Muscle of leg (tissue), 11 donors: ENCODE results near the gene KIF19. TPM values are rescaled to one million over a fixed set of nuclear protein-coding genes. Genes with fewer than 3 reads are reported as not detected.

Source experiments
- DNase-seq: peaks from one replicate; pipeline ENCODE4 v3.0.0; 2013
- H3K27ac ChIP-seq: one replicate; pipeline ENCODE4 v1.5.1; 2013; ENCODE audit warnings: mild to moderate bottlenecking, low read length, control low read depth
- H3K27me3 ChIP-seq: one replicate; pipeline ENCODE4 v1.6.1; 2013; ENCODE audit warnings: low read length; ENCODE audit not compliant: control insufficient read depth, insufficient read depth
- H3K36me3 ChIP-seq: one replicate; pipeline ENCODE4 v1.6.1; 2013; ENCODE audit warnings: low read length; ENCODE audit not compliant: control insufficient read depth, insufficient read depth
- H3K4me1 ChIP-seq: one replicate; pipeline ENCODE4 v1.6.1; 2013; ENCODE audit warnings: low read length; ENCODE audit not compliant: control insufficient read depth, insufficient read depth
- H3K4me3 ChIP-seq: one replicate; pipeline ENCODE4 v1.5.1; 2013; ENCODE audit warnings: low read length, control low read depth
- H3K9me3 ChIP-seq: replicated peaks from 2 replicates; pipeline ENCODE4 v1.6.1; 2013; ENCODE audit warnings: low read depth, low read length; ENCODE audit not compliant: control insufficient read depth
- WGBS: methylation state at CpG from one replicate; pipeline ENCODE4 v1.1.5; 2013; ENCODE audit warnings: missing lambda C conversion rate; ENCODE audit not compliant: insufficient coverage; 5-methylcytosine and 5-hydroxymethylcytosine counted together
- polyA plus RNA-seq, 8 donors: library from polyadenylated mRNA; unstranded; fragments of 120-200 nt; gene quantifications; one replicate each; pipeline versions ENCODE4 v1.2.1 to v1.2.3, GENCODE V29; 2013; ENCODE audit warnings: inconsistent platforms in 1 of 8, low replicate concordance in 1 of 8; ENCODE audit not compliant: insufficient read length in 8 of 8, insufficient read depth in 1 of 8
- total RNA-seq: library from RNA; stranded (reverse); fragments of 120-200 nt; gene quantifications from one replicate; pipeline ENCODE4 v1.2.4, GENCODE V29; 2013

The KIF19 gene
- total and polyA plus RNA-seq, 9 donors = 0.74 to 2.5 (median 1.6) TPM

DNA sequence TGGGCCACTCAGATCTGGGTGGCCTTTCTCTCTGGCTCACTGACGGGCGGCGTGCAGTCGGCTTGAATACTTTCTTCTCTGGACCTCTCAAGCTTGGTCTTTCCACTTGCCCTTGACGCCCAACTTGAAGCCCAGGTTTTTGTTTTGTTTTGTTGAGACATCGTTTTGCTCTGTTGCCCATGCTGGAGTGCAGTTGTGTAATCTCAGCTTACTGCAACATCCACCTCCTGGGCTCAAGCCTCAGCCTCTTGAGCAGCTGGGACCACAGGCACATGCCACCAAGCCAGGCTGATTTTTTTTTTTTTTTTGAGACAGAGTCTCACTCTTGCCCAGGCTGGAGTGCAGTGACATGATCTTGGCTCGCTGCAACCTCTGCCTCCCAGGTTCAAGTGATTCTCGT, 22.7 kb upstream of the KIF19 start:
- WGBS = 83% methylated on average over 5 of the region's 8 CpGs
- Histone ChIP-seq H3K27me3 (no peaks in the 10 kb centered on the region), H3K27ac (no peak overlapping the region), H3K4me3 (no peak overlapping the region), H3K9me3 (peaks cover 2% of the 10 kb centered on the region), H3K36me3 (no peaks in the 10 kb centered on the region), H3K4me1 (peaks cover 5% of the 10 kb centered on the region)
- DNase-seq = no peak

DNA sequence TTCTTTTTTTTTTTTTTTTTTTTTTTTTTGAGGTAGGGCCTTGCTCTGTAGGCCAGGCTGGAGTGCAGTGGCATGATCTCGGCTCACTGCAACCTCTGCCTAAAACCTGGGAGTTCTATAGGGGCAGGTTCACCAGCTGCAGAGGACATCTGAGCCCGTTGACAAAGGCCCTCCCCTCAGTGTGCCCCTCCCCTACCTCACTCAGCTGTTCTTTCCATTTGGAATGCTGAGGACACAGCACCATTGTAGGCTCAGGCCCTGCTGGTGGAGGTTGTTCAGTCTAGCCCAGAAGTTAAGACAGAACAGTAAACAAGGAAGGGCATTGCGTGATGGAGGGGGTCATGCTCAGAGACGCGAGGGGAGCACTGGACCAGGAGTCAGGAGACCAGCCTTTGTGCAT, 21.8 kb upstream of the KIF19 start:
- 67% methylated on average over 5 of the region's 5 CpGs for WGBS
- H3K4me1 ChIP-seq = peaks cover 5% of the 10 kb centered on the region
- H3K36me3 ChIP-seq = no peaks in the 10 kb centered on the region
- no peak for DNase-seq
- H3K27me3 ChIP-seq = no peaks in the 10 kb centered on the region
- H3K4me3 ChIP-seq = no peak overlapping the region
- no peak overlapping the region for H3K27ac ChIP-seq
- H3K9me3 ChIP-seq = peaks cover 2% of the 10 kb centered on the region

DNA sequence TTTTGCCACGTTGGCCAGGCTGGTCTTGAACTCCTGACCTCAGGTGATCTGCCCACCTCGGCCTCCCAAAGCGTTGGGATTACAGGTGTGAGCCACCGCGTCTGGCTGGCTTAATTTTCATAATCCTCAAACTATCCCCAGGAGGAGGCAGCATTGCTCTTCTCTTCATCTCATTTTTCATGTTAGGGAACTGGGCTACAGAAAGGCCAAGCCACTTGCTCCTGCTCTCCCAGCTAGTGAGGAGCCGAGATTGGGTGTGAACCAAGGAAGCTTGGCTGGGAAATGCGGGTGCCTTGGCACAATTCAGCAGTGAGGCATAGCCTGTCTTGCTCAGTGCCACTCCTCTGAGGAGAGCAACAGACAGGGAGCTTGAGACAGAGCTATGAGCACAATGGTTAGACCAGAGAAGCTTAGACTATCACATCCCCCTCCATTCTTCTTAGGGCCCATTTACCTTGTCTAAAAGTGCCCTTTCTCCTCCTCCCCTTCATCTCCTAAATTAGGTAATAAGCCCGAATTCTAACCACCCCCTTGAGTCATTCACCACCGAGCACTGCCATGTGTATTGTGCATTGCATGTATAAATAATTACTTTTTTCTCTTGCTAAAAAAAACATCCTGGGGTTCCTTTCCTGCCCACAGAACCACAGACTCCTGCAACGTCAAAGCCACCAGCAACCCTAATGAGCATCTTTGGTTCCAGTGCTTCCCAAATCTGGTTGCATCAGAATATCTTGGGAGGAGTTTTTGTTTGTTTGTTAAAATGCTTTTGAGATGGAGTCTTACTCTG, 20.0 kb upstream of the KIF19 start:
- H3K27ac ChIP-seq = no peak overlapping the region
- H3K9me3 ChIP-seq = peaks cover 2% of the 10 kb centered on the region
- no peaks in the 10 kb centered on the region for H3K27me3 ChIP-seq
- H3K36me3 ChIP-seq = no peaks in the 10 kb centered on the region
- no peak overlapping the region for H3K4me3 ChIP-seq
- WGBS = 71% methylated on average over 1 of the region's 10 CpGs
- no peak for DNase-seq
- H3K4me1 ChIP-seq = peaks cover 5% of the 10 kb centered on the region

DNA sequence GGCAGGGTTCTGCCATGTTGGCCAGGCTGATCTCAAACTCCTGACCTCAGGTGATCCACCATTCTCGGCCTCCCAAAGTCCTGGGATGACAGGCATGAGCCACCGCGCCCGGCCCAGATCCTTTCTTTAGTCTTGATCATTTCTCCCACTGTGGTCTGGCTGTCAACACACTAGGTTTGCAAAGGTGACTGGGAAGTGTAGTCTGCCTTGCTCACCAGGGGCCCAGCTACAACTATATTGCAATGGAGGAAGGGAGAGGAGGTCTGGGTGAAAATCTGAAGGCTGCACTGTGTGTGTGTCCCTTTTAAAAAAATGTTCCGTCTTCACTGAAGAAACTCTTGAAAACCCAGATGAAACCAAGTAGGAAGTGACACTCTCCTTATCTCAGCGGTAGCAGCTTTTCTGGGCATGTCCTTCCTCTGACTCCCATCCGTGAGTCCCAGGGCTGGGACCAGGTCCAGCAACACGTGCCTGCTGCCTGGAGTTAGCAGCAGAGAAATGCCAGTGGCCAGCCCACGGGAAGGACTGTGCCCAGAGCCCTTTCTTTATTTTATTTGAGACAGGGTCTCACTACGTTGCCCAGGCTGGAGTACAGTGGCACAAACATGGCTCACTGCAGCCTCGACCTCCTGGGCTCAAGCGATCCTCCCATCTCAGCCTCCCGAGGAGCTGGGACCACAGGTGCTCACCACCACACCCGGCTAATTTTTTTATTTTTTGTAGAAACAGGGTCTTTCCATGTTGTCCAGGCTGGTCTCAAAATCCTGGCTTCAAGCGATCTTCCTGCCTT, 17.8 kb upstream of the KIF19 start:
- Histone ChIP-seq H3K4me3 (no peak overlapping the region), H3K27ac (no peak overlapping the region), H3K9me3 (peaks cover 10% of the 10 kb centered on the region), H3K36me3 (no peaks in the 10 kb centered on the region), H3K4me1 (peaks cover 5% of the 10 kb centered on the region), H3K27me3 (no peaks in the 10 kb centered on the region)
- WGBS = 63% methylated on average over 10 of the region's 15 CpGs
- no peak for DNase-seq

DNA sequence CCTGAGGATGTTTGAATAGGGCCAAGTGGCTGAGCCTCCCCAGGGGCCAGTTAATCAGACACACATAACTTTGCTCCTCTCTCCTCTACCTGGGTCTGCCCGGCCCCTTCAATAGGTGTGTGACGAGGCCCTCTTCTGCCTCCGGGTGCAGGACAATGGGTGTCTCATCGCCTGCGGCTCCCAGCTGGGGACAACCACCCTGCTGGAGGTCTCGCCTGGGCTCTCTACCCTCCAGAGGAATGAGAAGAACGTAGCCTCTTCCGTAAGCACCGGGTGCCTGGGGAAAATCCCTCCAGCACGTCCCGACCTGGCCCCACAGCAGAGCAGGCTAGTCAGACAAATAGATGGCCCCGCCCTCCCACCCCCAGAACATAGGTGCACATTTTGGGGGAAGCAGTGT, 16.1 kb upstream of the KIF19 start:
- 73% methylated on average over 7 of the region's 12 CpGs for WGBS
- no peaks in the 10 kb centered on the region for H3K4me1 ChIP-seq
- DNase-seq = no peak
- no peaks in the 10 kb centered on the region for H3K36me3 ChIP-seq
- H3K4me3 ChIP-seq = no peak overlapping the region
- peaks cover 7% of the 10 kb centered on the region for H3K9me3 ChIP-seq
- no peak overlapping the region for H3K27ac ChIP-seq
- no peaks in the 10 kb centered on the region for H3K27me3 ChIP-seq

DNA sequence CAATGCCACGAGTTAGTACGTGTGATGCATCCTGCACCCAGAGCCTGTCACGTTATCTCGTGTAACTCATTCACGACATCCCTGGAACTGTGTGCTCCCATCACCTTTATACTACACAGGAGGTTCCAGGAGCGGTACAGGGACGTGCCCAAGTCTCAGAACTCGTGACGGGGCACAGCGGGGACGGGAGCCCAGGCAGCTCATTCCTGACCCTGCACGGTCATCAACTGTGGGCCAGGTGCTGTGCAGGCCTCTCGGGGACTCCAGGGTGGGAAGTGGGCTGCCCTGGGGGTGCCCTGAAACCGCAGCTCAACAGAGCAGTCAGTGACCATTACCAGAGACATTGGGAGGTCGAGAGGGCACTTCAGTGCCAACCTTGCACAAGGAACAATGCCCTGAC, 11.1 kb upstream of the KIF19 start:
- H3K27ac ChIP-seq = no peak overlapping the region
- H3K4me1 ChIP-seq = no peaks in the 10 kb centered on the region
- no peak for DNase-seq
- 83% methylated on average over 14 of the region's 15 CpGs for WGBS
- no peak overlapping the region for H3K4me3 ChIP-seq
- peaks cover 3% of the 10 kb centered on the region for H3K27me3 ChIP-seq
- H3K9me3 ChIP-seq = peaks cover 7% of the 10 kb centered on the region
- no peaks in the 10 kb centered on the region for H3K36me3 ChIP-seq

DNA sequence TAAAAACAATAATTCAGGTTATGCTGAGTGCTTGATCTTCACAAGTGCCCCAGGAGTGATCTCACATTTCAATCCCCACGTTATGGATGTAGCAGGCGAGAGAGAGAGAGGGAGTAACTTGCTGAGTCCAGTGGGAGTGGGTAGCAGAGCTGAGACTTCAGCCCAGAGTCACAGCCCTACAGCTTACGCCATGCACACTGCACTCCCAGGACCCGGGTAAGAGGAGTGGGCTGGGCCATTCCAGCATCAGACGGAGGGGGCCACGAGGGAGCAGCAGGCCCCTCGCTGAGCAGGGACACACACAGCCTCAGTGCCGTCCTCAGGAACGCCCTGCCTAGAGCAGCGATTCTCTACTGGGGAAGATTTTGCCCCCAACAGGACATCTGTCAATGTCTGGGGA, 9.8 kb upstream of the KIF19 start:
- Histone ChIP-seq H3K27ac (no peak overlapping the region), H3K36me3 (no peaks in the 10 kb centered on the region), H3K9me3 (peaks cover 7% of the 10 kb centered on the region), H3K4me3 (no peak overlapping the region), H3K4me1 (no peaks in the 10 kb centered on the region), H3K27me3 (peaks cover 4% of the 10 kb centered on the region)
- WGBS = 8% methylated on average over 6 of the region's 10 CpGs
- no peak for DNase-seq

DNA sequence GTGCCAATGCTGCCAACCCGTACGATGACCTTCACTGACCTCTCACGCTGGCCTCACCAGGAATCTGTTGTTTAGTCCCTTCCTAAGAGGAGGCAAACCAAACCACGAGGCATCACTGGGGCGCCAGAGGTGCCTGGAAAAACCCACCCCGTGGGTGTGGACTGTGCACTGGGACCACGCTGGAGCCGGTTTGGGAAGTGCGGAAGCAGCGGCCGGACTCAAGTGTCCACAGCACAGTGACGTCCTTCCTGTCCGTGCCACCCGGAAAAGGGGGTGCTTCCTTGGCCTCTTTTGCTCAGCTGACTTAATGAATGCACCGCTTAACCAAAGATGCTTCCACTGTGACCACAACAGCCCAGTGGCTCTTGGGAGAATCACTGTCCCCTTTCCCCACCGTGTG, 9.0 kb upstream of the KIF19 start:
- H3K27ac ChIP-seq = no peak overlapping the region
- 79% methylated on average over 16 of the region's 16 CpGs for WGBS
- no peaks in the 10 kb centered on the region for H3K4me1 ChIP-seq
- H3K36me3 ChIP-seq = no peaks in the 10 kb centered on the region
- no peak for DNase-seq
- peaks cover 9% of the 10 kb centered on the region for H3K27me3 ChIP-seq
- H3K4me3 ChIP-seq = no peak overlapping the region
- H3K9me3 ChIP-seq = peaks cover 6% of the 10 kb centered on the region

DNA sequence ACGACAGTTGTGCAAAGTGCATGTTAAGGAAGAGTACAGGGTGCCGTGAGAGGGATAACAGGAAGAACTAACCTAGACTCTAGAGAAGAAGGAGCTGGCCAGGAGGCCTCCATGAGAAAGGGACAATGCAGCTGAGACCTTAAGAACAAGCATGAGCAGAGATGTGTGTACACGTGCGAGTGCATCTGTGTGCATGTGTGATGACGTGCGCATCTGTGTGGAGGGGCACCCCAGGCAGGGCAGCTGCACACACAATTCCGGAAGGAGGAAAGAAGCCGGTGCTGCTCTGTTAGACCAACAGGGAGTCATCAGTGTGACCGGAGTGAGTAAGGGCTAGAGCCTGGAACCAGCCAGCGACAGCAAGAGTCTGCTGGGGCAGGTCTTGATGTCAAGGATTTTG, 7.6 kb upstream of the KIF19 start:
- Histone ChIP-seq H3K9me3 (no peaks in the 10 kb centered on the region), H3K4me3 (no peak overlapping the region), H3K36me3 (no peaks in the 10 kb centered on the region), H3K27ac (no peak overlapping the region), H3K27me3 (peaks cover 11% of the 10 kb centered on the region), H3K4me1 (no peaks in the 10 kb centered on the region)
- WGBS = 84% methylated on average over 10 of the region's 10 CpGs
- DNase-seq = no peak

DNA sequence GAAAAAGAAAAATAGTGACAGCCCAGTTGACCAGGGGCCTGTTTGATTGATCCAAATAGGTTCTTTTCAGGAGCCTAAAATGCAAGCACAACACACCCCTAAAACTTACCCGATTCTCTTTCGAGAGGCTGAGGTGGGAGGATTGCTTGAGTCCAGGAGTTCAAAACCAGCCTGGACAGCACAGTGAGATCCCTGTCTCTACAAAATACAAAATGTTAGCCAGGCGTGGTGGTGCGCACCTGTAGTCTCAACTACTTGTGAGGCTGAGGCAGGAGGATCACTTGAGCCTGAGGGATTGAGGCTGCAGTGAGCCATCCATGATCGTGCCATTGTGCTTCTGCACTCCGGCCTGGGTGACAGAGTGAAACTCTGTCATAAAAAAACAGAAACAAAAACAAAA, 1.5 kb upstream of the KIF19 start:
- H3K36me3 ChIP-seq = no peaks in the 10 kb centered on the region
- peaks cover 21% of the 10 kb centered on the region for H3K4me1 ChIP-seq
- H3K4me3 ChIP-seq = no peak overlapping the region
- DNase-seq = no peak
- peaks cover 23% of the 10 kb centered on the region for H3K27me3 ChIP-seq
- no peak overlapping the region for H3K27ac ChIP-seq
- H3K9me3 ChIP-seq = no peaks in the 10 kb centered on the region
- WGBS = 92% methylated on average over 2 of the region's 6 CpGs
